ENCODE data around the gene HSBP1L1.

The HSBP1L1 gene

DNA sequence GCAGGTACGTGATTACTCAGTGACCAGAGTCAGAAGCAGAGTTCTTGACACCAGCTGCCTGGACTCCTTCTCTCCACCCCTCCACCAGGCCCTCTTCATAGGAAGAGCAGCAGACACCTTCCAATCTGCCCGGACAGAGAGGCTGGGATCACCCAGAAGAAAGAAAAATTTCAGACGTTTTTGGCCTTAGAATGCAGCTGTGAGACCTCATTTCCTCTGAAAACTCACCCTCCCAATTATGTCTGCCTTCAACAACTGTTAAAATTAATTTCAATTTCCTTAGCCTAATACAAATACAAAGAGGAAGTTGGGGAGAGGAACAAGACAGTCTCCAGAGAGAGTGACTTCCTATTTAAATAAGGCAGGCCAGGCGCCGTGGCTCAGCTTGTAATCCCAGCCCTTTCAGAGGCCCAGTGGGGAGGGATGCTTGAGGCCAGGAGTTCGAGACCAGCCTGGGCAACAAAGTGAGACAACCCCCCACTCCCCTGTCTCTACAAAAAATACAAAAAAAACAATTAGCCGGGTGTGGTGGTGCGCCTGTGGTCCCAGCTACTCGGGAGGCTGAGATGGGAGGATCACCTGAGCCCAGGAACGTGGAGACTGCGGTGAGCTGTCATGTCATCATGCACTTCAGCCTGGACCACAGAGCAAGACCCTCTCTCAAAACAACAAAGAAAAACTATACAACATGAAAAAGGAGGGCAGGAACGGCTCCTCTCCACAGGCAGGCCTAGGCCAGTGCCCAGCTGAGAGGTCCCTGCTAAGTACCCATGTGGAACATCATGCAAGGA lies 14.6 kb upstream of the HSBP1L1 start:
- no peak overlapping the region for H3K4ac ChIP-seq (ENCODE audit: low read length)
- H3K27me3 ChIP-seq (ENCODE audit: control insufficient read depth in 3 of 3, insufficient read depth in 3 of 3, low read depth in 1 of 3, low read length in 3 of 3) = peaks cover 0 to 27% (median 7%) of the 10 kb centered on the region in 3 experiments
- H4K91ac ChIP-seq (ENCODE audit: low read depth, low read length, poor library complexity) = no peak overlapping the region
- no peak overlapping the region for H3K27ac ChIP-seq (replicated peaks; ENCODE audit: low read length)
- no peak overlapping the region for H2AK5ac ChIP-seq (ENCODE audit: low read depth, low read length)
- H3K9me3 ChIP-seq (replicated peaks in 1 of 2; ENCODE audit: control insufficient read depth in 2 of 2, insufficient read depth in 1 of 2, low read depth in 1 of 2, low read length in 2 of 2) = no peaks in the 10 kb centered on the region
- no peak overlapping the region for H3K4me2 ChIP-seq (ENCODE audit: insufficient read depth, low read length, poor library complexity, severe bottlenecking)
- no peak overlapping the region for H2AFZ ChIP-seq (ENCODE audit: low read length)
- H4K8ac ChIP-seq (ENCODE audit: low read depth, low read length) = no peak overlapping the region
- H3K23ac ChIP-seq (ENCODE audit: low read depth, low read length, poor library complexity) = no peak overlapping the region
- H2BK15ac ChIP-seq (ENCODE audit: low read length) = no peak overlapping the region
- no peak overlapping the region for H3K18ac ChIP-seq (ENCODE audit: low read length)
- H3K4me3 ChIP-seq (ENCODE audit: low read length in 2 of 2) = peak overlapping the region in 1 of 2 donors; percentile 66
- no peak overlapping the region for H2BK5ac ChIP-seq (ENCODE audit: low read length)
- H2BK12ac ChIP-seq (ENCODE audit: low read length) = no peak overlapping the region
- H3K79me1 ChIP-seq (ENCODE audit: low read depth, low read length) = peaks cover 3% of the 10 kb centered on the region
- no peak overlapping the region for H3K9ac ChIP-seq (ENCODE audit: low read depth, low read length, poor library complexity)
- DNase-seq (ENCODE audit: low spot score) = no peak
- peaks cover 5 to 13% of the 10 kb centered on the region in 2 donors for H3K4me1 ChIP-seq (ENCODE audit: control insufficient read depth in 2 of 2, insufficient read depth in 1 of 2, low read depth in 1 of 2, low read length in 2 of 2)
- no peak overlapping the region for H3K14ac ChIP-seq (ENCODE audit: low read length)
- WGBS, 2 donors (ENCODE audit: extremely low coverage in 2 of 2, insufficient read length in 2 of 2, insufficient replicate concordance in 1 of 2) = no CpG with 5 or more reads among the region's 12 CpGs
- no peak overlapping the region for H2BK120ac ChIP-seq (ENCODE audit: low read depth, low read length)
- H3K36me3 ChIP-seq (replicated peaks in 1 of 2; ENCODE audit: control insufficient read depth in 2 of 2, insufficient read depth in 2 of 2, low read length in 2 of 2) = peaks cover 2 to 30% of the 10 kb centered on the region in 2 donors

GRCh38 chr18:79950515-79951341 lies 13.7 kb upstream of the HSBP1L1 start:
- Histone ChIP-seq H2BK120ac (ENCODE audit: low read depth, low read length) (no peak overlapping the region), H3K4ac (ENCODE audit: low read length) (no peak overlapping the region), H2BK5ac (ENCODE audit: low read length) (no peak overlapping the region), H3K23ac (ENCODE audit: low read depth, low read length, poor library complexity) (no peak overlapping the region), H3K4me3 (ENCODE audit: low read length in 2 of 2) (peak overlapping the region; percentile 66 to 92), H3K79me1 (ENCODE audit: low read depth, low read length) (peaks cover 2% of the 10 kb centered on the region), H2AK5ac (ENCODE audit: low read depth, low read length) (peak overlapping the region; percentile 1), H3K4me2 (ENCODE audit: insufficient read depth, low read length, poor library complexity, severe bottlenecking) (peak overlapping the region; percentile 86), H2BK15ac (ENCODE audit: low read length) (no peak overlapping the region), H3K9me3 (replicated peaks in 1 of 2; ENCODE audit: control insufficient read depth in 2 of 2, insufficient read depth in 1 of 2, low read depth in 1 of 2, low read length in 2 of 2) (no peaks in the 10 kb centered on the region), H3K27ac (replicated peaks; ENCODE audit: low read length) (no peak overlapping the region), H3K36me3 (replicated peaks in 1 of 2; ENCODE audit: control insufficient read depth in 2 of 2, insufficient read depth in 2 of 2, low read length in 2 of 2) (peaks cover 2 to 30% of the 10 kb centered on the region in 2 donors), H4K8ac (ENCODE audit: low read depth, low read length) (no peak overlapping the region), H3K14ac (ENCODE audit: low read length) (peak overlapping the region; percentile 67), H4K91ac (ENCODE audit: low read depth, low read length, poor library complexity) (no peak overlapping the region), H3K9ac (ENCODE audit: low read depth, low read length, poor library complexity) (peak overlapping the region; percentile 85), H3K18ac (ENCODE audit: low read length) (peak overlapping the region; percentile 96), H3K27me3 (ENCODE audit: control insufficient read depth in 3 of 3, insufficient read depth in 3 of 3, low read depth in 1 of 3, low read length in 3 of 3) (peaks cover 0 to 27% (median 7%) of the 10 kb centered on the region in 3 experiments), H2AFZ (ENCODE audit: low read length) (peak overlapping the region; percentile 100), H3K4me1 (ENCODE audit: control insufficient read depth in 2 of 2, insufficient read depth in 1 of 2, low read depth in 1 of 2, low read length in 2 of 2) (peaks cover 4 to 14% of the 10 kb centered on the region in 2 donors), H2BK12ac (ENCODE audit: low read length) (no peak overlapping the region)
- DNase-seq (ENCODE audit: low spot score) = no peak
- no CpG with 5 or more reads among the region's 81 CpGs for WGBS, 2 donors (ENCODE audit: extremely low coverage in 2 of 2, insufficient read length in 2 of 2, insufficient replicate concordance in 1 of 2)

DNA sequence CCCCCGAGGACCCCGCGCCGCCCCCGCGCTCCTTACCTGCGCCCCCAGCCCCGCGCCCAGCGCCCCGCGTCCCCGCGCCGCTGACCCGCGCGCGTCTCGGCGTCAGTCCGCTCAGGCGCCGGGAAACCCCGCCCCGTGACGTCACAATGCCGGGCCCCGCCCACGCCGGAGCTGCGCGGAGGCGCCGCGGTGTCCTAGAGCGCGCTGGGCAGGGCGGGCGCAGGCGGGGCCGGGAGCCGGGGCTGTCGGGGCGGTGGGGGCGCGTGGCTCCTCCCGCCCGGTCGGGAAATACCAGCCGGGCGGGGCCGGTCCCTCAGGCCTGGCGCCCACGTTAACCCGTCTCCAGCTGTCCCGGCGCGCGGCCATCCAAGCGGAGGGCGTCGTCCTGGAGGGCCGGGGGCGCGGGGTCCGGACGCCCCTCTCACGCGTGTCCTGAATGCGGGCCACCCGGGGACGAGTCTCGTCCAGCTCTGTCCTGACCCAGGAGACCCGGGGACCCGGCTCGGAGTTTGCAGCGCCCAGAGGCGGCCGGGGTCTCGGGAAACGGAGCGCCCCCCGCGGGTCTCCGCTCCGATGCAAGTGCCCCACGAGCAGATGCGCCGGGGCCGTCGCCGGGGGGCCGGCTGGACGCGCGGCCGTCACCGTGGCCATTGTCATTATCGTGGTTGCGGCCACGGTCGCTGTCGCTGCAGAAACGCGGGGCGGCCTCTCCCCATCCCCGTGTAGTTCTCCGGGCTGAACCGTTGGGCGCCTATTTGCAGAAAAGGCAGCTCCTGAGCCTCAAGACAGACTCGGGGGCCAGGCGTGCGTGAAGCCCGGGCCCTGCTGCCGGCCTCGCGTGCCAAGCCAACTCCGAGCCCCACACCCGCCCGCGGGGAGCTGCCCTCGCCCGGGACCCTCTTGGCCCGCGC lies 12.6 kb upstream of the HSBP1L1 start, which contains the start of gene SLC66A2:
TSS of gene SLC66A2 (minus strand) at position 109 of the 911 bp plus-strand sequence. CDS start 727 bp downstream, outside the sequence.
- peak within 1 kb of the TSS; percentile 72 for H2BK120ac ChIP-seq (ENCODE audit: low read depth, low read length)

More for the DNA sequence above, 12.6 kb upstream of the HSBP1L1 start, which contains the start of gene SLC66A2:
- no peak within 1 kb of the TSS for H4K91ac ChIP-seq (ENCODE audit: low read depth, low read length, poor library complexity)
- peak within 1 kb of the TSS; percentile 8 for H2BK12ac ChIP-seq (ENCODE audit: low read length)
- peak within 1 kb of the TSS; percentile 66 to 92 for H3K4me3 ChIP-seq (ENCODE audit: low read length in 2 of 2)
- H3K4me2 ChIP-seq (ENCODE audit: insufficient read depth, low read length, poor library complexity, severe bottlenecking) = peak within 1 kb of the TSS; percentile 86
- H3K9ac ChIP-seq (ENCODE audit: low read depth, low read length, poor library complexity) = peak within 1 kb of the TSS; percentile 93
- peak within 1 kb of the TSS; percentile 96 for H3K18ac ChIP-seq (ENCODE audit: low read length)
- peaks cover 2 to 14% of the 10 kb centered on the region in 2 donors for H3K4me1 ChIP-seq (ENCODE audit: control insufficient read depth in 2 of 2, insufficient read depth in 1 of 2, low read depth in 1 of 2, low read length in 2 of 2)
- WGBS, 2 donors (ENCODE audit: extremely low coverage in 2 of 2, insufficient read length in 2 of 2, insufficient replicate concordance in 1 of 2) = no CpG with 5 or more reads among the region's 126 CpGs
- H2AFZ ChIP-seq (ENCODE audit: low read length) = peak within 1 kb of the TSS; percentile 100
- peaks cover 2 to 30% of the 10 kb centered on the region in 2 donors for H3K36me3 ChIP-seq (replicated peaks in 1 of 2; ENCODE audit: control insufficient read depth in 2 of 2, insufficient read depth in 2 of 2, low read length in 2 of 2)
- peak within 1 kb of the TSS; percentile 85 for H3K23ac ChIP-seq (ENCODE audit: low read depth, low read length, poor library complexity)
- H2BK5ac ChIP-seq (ENCODE audit: low read length) = peak within 1 kb of the TSS; percentile 53
- no peak within 1 kb of the TSS for H4K8ac ChIP-seq (ENCODE audit: low read depth, low read length)
- peaks cover 2% of the 10 kb centered on the region for H3K79me1 ChIP-seq (ENCODE audit: low read depth, low read length)
- peak; percentile 81 for DNase-seq (ENCODE audit: low spot score)
- H3K9me3 ChIP-seq (replicated peaks in 1 of 2; ENCODE audit: control insufficient read depth in 2 of 2, insufficient read depth in 1 of 2, low read depth in 1 of 2, low read length in 2 of 2) = no peaks in the 10 kb centered on the region
- peak within 1 kb of the TSS; percentile 67 for H3K14ac ChIP-seq (ENCODE audit: low read length)
- peak within 1 kb of the TSS; percentile 91 for H2BK15ac ChIP-seq (ENCODE audit: low read length)
- H3K27me3 ChIP-seq (ENCODE audit: control insufficient read depth in 3 of 3, insufficient read depth in 3 of 3, low read depth in 1 of 3, low read length in 3 of 3) = peaks cover 0 to 27% (median 7%) of the 10 kb centered on the region in 3 experiments
- no peak within 1 kb of the TSS for H3K27ac ChIP-seq (replicated peaks; ENCODE audit: low read length)
- no peak within 1 kb of the TSS for H3K4ac ChIP-seq (ENCODE audit: low read length)
- H2AK5ac ChIP-seq (ENCODE audit: low read depth, low read length) = peak within 1 kb of the TSS; percentile 28

Measured in neuronal stem cell (in vitro differentiated cells).